Brain microvascular endothelial cell (primary cell): Measurements from ENCODE around the gene TLR7.

Experiments used
- DNase-seq: peaks from one replicate; pipeline ENCODE4 v3.0.0-alpha.2; 2020
- H3K27ac ChIP-seq: fragments of 250-450 bp; sonication (Bioruptor Pico); 2 replicates; pipeline ENCODE4 v1.5.1; 2020; ENCODE audit warnings: mild to moderate bottlenecking, moderate library complexity
- H3K27me3 ChIP-seq: fragments of 250-450 bp; sonication (Bioruptor Pico); replicated peaks from 2 replicates; pipeline ENCODE4 v1.5.1; 2020; ENCODE audit warnings: mild to moderate bottlenecking
- H3K36me3 ChIP-seq: fragments of 250-450 bp; sonication (Bioruptor Pico); replicated peaks from 2 replicates; pipeline ENCODE4 v1.5.1; 2020; ENCODE audit warnings: mild to moderate bottlenecking
- H3K4me3 ChIP-seq: 2 replicates; pipeline ENCODE4 v1.5.1; 2011; ENCODE audit warnings: low read depth, mild to moderate bottlenecking, control low read depth, low read length, moderate library complexity
- in situ Hi-C: cut with HindIII; loops from 2 replicates; pipeline ENCODE4 v1.10.0; 2017; ENCODE audit warnings: low sequenced_read_pairs, low pct_ligation_motif_present
- TF ChIP-seq, protein P1 (sequence below): IDR thresholded peaks from 2 replicates; pipeline ENCODE4 v1.5.1; 2011; ENCODE audit warnings: low read depth, mild to moderate bottlenecking, moderate library complexity, low read length, control low read depth, inconsistent platforms; ENCODE audit errors: missing control alignments

Gene TLR7

DNA sequence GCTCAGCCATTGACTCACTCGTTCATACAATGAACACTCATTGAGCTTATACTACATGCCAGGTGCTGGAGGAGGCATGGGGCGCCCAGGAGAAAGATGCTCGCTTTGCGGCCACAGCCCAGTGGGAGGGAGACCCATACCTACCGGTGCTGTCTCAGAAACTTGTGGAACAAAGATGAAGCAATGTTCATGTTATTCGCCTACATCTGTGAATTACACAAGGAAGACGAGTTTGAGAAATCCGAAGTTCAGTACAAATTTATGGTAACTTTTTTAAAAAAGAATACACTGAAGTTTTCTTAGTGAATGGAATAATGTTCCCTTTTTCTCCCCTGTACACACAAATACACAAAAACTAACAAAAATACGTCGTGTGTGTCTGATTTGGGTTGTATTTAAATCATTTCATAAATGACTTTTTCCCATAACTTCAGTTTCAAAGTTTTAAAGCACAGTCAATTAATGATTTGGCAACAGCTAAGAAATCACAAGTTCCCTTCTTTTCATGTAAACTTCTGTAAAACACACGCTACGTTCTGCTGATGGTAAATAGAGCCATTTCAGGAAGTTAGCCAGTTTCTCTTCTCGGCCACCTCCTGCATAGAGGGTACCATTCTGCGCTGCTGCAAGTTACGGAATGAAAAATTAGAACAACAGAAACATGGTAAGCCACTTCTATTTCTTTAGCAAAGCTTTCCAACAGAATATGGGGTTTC, 39.3 kb downstream of the TLR7 start, which contains the start of gene TLR8:
Gene TLR8 (plus strand): TSS at position 575 of the 716 bp plus-strand sequence. CDS start 87 bp downstream, at position 662.
- Histone ChIP-seq H3K27ac (no peak within 1 kb of the TSS), H3K27me3 (no peaks in the 10 kb centered on the region), H3K4me3 (no peak within 1 kb of the TSS), H3K36me3 (no peaks in the 10 kb centered on the region)
- no peak for DNase-seq
- in situ Hi-C loops = no loop called here
- TF ChIP-seq, protein P1, sequence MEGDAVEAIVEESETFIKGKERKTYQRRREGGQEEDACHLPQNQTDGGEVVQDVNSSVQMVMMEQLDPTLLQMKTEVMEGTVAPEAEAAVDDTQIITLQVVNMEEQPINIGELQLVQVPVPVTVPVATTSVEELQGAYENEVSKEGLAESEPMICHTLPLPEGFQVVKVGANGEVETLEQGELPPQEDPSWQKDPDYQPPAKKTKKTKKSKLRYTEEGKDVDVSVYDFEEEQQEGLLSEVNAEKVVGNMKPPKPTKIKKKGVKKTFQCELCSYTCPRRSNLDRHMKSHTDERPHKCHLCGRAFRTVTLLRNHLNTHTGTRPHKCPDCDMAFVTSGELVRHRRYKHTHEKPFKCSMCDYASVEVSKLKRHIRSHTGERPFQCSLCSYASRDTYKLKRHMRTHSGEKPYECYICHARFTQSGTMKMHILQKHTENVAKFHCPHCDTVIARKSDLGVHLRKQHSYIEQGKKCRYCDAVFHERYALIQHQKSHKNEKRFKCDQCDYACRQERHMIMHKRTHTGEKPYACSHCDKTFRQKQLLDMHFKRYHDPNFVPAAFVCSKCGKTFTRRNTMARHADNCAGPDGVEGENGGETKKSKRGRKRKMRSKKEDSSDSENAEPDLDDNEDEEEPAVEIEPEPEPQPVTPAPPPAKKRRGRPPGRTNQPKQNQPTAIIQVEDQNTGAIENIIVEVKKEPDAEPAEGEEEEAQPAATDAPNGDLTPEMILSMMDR = no peak

DNA sequence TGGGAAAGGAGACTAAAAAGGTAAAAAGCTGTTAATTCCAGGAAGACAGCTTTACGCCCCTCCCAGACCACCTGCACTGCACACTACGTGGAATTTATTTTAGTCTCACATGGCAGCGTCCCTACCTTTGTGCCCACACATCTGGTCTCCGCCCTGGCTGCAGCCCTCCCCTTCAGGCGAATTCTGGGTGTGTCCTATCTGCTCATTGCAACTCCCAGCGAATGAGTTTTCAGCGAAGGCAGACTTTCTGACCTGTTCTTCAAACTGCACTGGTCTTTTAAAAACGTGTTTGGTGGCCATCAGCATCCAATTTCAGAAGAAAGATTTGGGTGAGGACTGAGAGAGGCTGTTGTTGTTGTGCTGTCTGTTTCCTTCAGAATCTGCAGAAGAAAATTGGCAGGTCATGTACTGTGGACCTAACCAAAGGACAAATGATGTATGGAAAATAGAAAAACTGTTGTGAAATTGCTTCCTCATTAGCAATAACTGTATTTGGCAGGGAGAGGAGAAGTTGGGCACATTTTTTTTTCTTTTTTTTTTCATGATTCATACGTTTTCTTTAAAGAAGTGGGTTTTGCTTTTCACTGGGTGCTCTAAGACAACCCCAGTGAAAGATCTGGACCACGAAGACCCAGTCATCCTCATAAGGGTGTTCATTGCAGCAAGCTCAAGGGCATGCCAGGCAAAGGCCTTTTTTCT, 43.7 kb downstream of the TLR7 start:
- Histone ChIP-seq H3K36me3 (no peaks in the 10 kb centered on the region), H3K27me3 (no peaks in the 10 kb centered on the region), H3K27ac (no peak overlapping the region), H3K4me3 (no peak overlapping the region)
- in situ Hi-C loops = no loop called here
- TF ChIP-seq, protein P1 = no peak
- no peak for DNase-seq

DNA sequence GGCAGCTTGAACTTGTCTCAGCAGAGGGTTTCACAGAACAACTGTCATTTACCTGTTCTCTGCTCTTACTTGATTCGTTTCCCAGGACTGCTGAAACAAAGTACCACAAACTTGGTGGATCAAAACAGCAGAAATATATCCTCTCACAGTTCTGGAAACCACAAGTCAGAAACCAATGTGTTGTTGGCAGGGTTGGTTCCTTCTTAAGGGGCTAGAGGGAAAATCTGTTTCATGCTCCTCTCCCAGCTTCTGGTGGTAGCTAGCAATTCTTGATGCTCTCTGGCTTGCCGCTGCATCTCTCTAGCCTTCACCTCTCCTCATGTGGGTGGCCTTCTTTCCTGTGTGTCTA, 44.2 kb downstream of the TLR7 start:
- Histone ChIP-seq H3K27me3 (no peaks in the 10 kb centered on the region), H3K27ac (no peak overlapping the region), H3K4me3 (no peak overlapping the region), H3K36me3 (no peaks in the 10 kb centered on the region)
- in situ Hi-C loops = no loop called here
- no peak for DNase-seq
- TF ChIP-seq, protein P1 = no peak

DNA sequence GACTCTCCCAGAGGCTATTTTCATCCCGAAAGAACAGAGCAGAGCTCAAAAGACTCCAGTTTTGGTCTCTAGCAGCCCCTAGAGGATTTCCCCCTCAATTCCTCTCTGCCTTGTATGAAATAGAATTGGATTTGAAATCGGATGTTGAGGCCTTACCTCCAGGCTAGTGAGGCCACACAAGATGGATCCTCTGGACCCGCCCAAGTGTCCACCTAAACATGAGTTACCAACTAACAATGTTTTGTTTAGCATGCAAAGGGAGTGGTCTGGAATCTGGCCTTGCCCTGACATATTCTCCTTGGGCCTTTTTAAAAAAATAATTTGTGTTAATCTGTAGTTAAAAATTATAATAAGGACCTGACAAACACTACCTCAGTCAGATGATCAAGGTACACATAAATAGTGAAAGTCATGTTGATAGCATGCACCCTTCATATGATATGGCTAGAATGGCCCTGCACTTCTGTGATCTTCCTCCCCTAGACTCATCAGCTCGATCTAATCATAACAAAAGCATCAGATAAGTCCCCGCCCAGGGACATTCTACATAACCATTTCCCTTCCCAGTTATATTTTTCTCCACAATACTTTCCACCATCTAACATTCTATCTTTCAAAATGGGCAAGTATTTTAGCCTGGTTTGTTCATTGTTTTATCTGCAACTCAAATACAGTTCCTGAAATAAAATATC, 46.1 kb downstream of the TLR7 start:
- no peak for DNase-seq
- TF ChIP-seq, protein P1 = no peak
- in situ Hi-C loops = no loop called here

DNA sequence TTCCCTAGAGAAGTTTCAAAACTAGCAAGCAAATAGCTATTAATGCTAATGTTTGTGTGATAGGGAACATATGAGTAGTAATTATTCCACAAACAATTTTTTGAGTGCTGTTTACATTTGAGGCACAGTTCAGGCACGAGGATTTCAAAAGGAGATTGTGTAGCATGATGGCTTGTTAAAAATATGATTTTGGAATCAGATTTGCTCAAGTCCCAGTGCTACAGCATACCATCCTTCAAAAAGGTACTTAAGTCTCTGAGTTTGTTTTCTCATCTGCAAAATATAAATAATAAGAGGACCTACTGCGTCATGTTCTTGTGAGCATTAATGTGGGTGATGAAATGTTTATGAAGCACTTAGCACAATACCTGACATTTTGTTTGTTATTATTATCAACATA, 50.9 kb downstream of the TLR7 start:
- no peaks in the 10 kb centered on the region for H3K27me3 ChIP-seq
- in situ Hi-C loops = no loop called here
- no peak overlapping the region for H3K4me3 ChIP-seq
- TF ChIP-seq, protein P1 = no peak
- no peak for DNase-seq
- no peaks in the 10 kb centered on the region for H3K36me3 ChIP-seq
- H3K27ac ChIP-seq = no peak overlapping the region

More for the DNA sequence above, 46.1 kb downstream of the TLR7 start:
- no peak overlapping the region for H3K4me3 ChIP-seq
- no peaks in the 10 kb centered on the region for H3K27me3 ChIP-seq
- no peak overlapping the region for H3K27ac ChIP-seq
- no peaks in the 10 kb centered on the region for H3K36me3 ChIP-seq
